MM.1S (cell line): ENCODE results near the gene CHMP6.

Experiments
- EZH2 ChIP-seq: fragments of 300-600 bp; sonication (generic); optimal IDR thresholded peaks from 2 replicates; pipeline ENCODE3; 2017; ENCODE audit warnings: low read depth, mild to moderate bottlenecking, antibody characterized with exemption, low read length, mixed read lengths
- EZH2phosphoT487 ChIP-seq: fragments of 300-600 bp; sonication (generic); IDR thresholded peaks from 2 replicates; pipeline ENCODE4 v1.6.1; 2018; ENCODE audit warnings: antibody characterized with exemption, low read length
- TF ChIP-seq, protein P1 (sequence below): fragments of 300-600 bp; sonication (generic); IDR thresholded peaks from 2 replicates; pipeline ENCODE4 v1.5.1; 2016; ENCODE audit warnings: antibody characterized with exemption, low read length, mixed read lengths

- TF ChIP-seq, protein P1, sequence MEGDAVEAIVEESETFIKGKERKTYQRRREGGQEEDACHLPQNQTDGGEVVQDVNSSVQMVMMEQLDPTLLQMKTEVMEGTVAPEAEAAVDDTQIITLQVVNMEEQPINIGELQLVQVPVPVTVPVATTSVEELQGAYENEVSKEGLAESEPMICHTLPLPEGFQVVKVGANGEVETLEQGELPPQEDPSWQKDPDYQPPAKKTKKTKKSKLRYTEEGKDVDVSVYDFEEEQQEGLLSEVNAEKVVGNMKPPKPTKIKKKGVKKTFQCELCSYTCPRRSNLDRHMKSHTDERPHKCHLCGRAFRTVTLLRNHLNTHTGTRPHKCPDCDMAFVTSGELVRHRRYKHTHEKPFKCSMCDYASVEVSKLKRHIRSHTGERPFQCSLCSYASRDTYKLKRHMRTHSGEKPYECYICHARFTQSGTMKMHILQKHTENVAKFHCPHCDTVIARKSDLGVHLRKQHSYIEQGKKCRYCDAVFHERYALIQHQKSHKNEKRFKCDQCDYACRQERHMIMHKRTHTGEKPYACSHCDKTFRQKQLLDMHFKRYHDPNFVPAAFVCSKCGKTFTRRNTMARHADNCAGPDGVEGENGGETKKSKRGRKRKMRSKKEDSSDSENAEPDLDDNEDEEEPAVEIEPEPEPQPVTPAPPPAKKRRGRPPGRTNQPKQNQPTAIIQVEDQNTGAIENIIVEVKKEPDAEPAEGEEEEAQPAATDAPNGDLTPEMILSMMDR = no peak
- no peak for TF ChIP-seq EZH2
- TF ChIP-seq EZH2phosphoT487 = no peak
Measured at GRCh38 chr17:80944326-80944725, 47.3 kb upstream of the CHMP6 start.
